Measurements from ENCODE around the gene ILK.

Gene ILK

DNA sequence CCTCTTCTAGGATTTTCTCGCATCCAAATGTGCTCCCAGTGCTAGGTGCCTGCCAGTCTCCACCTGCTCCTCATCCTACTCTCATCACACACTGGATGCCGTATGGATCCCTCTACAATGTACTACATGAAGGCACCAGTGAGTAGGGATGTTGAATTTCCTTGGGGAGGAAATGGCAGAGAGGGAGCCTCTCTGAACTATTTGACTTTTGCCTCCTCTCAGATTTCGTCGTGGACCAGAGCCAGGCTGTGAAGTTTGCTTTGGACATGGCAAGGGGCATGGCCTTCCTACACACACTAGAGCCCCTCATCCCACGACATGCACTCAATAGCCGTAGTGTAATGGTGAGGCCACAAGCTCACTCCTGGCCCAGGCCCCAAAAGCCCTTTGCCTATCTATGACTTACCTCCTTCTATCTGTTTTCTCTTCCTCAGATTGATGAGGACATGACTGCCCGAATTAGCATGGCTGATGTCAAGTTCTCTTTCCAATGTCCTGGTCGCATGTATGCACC lies 6.0 kb downstream of the ILK start:
- Histone ChIP-seq H3K27ac (replicated peaks) (no peak overlapping the region), H3K27me3 (ENCODE audit: insufficient read depth, poor library complexity, severe bottlenecking) (no peaks in the 10 kb centered on the region), H3K4me3 (replicated peaks; ENCODE audit: insufficient read depth, low read length) (no peak overlapping the region)
- TF ChIP-seq, protein P1, sequence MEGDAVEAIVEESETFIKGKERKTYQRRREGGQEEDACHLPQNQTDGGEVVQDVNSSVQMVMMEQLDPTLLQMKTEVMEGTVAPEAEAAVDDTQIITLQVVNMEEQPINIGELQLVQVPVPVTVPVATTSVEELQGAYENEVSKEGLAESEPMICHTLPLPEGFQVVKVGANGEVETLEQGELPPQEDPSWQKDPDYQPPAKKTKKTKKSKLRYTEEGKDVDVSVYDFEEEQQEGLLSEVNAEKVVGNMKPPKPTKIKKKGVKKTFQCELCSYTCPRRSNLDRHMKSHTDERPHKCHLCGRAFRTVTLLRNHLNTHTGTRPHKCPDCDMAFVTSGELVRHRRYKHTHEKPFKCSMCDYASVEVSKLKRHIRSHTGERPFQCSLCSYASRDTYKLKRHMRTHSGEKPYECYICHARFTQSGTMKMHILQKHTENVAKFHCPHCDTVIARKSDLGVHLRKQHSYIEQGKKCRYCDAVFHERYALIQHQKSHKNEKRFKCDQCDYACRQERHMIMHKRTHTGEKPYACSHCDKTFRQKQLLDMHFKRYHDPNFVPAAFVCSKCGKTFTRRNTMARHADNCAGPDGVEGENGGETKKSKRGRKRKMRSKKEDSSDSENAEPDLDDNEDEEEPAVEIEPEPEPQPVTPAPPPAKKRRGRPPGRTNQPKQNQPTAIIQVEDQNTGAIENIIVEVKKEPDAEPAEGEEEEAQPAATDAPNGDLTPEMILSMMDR (IDR thresholded peaks at IDR 0.05; ENCODE audit: insufficient read depth, low read length), result no peak
- TF ChIP-seq POLR2AphosphoS5 (IDR thresholded peaks at IDR 0.05; ENCODE audit: low read depth) (no peak), GABPA (IDR thresholded peaks at IDR 0.05; ENCODE audit: low read depth) (no peak), SPI1 (IDR thresholded peaks at IDR 0.05; ENCODE audit: borderline replicate concordance, low read depth) (no peak)
- TF ChIP-seq, protein P2, sequence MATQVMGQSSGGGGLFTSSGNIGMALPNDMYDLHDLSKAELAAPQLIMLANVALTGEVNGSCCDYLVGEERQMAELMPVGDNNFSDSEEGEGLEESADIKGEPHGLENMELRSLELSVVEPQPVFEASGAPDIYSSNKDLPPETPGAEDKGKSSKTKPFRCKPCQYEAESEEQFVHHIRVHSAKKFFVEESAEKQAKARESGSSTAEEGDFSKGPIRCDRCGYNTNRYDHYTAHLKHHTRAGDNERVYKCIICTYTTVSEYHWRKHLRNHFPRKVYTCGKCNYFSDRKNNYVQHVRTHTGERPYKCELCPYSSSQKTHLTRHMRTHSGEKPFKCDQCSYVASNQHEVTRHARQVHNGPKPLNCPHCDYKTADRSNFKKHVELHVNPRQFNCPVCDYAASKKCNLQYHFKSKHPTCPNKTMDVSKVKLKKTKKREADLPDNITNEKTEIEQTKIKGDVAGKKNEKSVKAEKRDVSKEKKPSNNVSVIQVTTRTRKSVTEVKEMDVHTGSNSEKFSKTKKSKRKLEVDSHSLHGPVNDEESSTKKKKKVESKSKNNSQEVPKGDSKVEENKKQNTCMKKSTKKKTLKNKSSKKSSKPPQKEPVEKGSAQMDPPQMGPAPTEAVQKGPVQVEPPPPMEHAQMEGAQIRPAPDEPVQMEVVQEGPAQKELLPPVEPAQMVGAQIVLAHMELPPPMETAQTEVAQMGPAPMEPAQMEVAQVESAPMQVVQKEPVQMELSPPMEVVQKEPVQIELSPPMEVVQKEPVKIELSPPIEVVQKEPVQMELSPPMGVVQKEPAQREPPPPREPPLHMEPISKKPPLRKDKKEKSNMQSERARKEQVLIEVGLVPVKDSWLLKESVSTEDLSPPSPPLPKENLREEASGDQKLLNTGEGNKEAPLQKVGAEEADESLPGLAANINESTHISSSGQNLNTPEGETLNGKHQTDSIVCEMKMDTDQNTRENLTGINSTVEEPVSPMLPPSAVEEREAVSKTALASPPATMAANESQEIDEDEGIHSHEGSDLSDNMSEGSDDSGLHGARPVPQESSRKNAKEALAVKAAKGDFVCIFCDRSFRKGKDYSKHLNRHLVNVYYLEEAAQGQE (IDR thresholded peaks at IDR 0.05; ENCODE audit: insufficient replicate concordance, low read depth), result no peak
- DNase-seq (ENCODE audit: low read depth in 1 of 2, low spot score in 1 of 2), result no peak

DNA sequence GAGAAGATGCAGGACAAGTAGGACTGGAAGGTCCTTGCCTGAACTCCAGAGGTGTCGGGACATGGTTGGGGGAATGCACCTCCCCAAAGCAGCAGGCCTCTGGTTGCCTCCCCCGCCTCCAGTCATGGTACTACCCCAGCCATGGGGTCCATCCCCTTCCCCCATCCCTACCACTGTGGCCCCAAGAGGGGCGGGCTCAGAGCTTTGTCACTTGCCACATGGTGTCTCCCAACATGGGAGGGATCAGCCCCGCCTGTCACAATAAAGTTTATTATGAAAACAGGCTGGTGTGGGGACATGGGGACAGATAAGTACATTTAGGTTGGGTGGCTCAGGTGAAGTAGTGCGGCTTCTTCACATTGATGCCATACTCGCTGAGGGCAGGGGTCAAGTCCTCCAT lies 7.0 kb downstream of the ILK start:
- H3K27me3 ChIP-seq (ENCODE audit: insufficient read depth, poor library complexity, severe bottlenecking), result no peaks in the 10 kb centered on the region
- H3K27ac ChIP-seq (replicated peaks), result no peak overlapping the region
- no peak overlapping the region for H3K4me3 ChIP-seq (replicated peaks; ENCODE audit: insufficient read depth, low read length)
- TF ChIP-seq, protein P1 (IDR thresholded peaks at IDR 0.05; ENCODE audit: insufficient read depth, low read length), result no peak
- TF ChIP-seq, protein P2 (IDR thresholded peaks at IDR 0.05; ENCODE audit: insufficient replicate concordance, low read depth), result no peak
- TF ChIP-seq POLR2AphosphoS5 (IDR thresholded peaks at IDR 0.05; ENCODE audit: low read depth), result no peak; the same call in 1 of the 2 replicates
- no peak for TF ChIP-seq SPI1 (IDR thresholded peaks at IDR 0.05; ENCODE audit: borderline replicate concordance, low read depth)
- no peak for TF ChIP-seq GABPA (IDR thresholded peaks at IDR 0.05; ENCODE audit: low read depth)
- DNase-seq (ENCODE audit: low read depth in 1 of 2, low spot score in 1 of 2), result no peak

DNA sequence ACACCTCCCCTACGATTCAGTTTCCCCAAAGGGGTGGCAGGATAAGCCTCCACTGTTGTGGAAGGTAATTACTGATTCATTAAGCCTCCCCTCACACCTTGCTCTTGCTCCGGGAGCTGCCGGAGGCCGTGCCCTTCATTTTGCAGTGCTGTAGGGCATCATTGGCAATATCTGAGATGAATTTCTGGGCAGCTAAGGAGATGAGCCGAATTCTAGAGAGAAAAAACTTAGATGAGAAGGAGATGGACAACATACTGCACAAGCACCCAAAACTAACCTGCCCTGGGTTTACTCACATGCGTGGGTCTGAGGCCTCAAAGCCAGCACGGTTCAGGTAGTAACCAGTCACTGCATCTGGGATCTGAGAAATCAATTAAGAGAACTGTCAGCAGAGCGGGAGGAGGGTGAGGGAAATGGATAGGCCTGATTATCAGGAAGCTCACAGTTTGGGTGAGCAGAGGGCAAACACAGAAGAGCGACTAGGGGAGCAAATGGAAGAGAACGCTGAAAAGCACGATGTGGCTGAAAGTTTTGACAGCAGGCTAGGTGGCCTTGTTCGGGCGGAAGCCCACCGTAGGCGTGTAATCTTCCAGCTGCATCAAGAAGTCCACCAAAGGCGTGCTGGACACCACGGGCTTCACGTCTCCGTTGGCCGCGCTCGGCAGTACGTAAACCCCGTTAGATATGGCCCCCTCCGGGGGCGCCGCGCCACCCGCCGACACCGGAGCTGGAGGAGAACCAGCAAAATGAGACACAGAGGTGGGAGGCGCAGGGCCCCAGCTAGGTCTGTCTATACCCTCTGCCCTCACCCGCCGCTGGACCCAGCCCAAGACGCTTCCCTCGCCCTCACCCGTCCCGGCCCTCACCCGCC lies 7.8 kb downstream of the ILK start:
- no peaks in the 10 kb centered on the region for H3K27me3 ChIP-seq (ENCODE audit: insufficient read depth, poor library complexity, severe bottlenecking)
- DNase-seq (ENCODE audit: low read depth in 1 of 2, low spot score in 1 of 2), result peak in 1 of 2 experiments; percentile 21
- H3K27ac ChIP-seq (replicated peaks), result peak overlapping the region; percentile 82
- TF ChIP-seq SPI1 (IDR thresholded peaks at IDR 0.05; ENCODE audit: borderline replicate concordance, low read depth) (no peak), POLR2AphosphoS5 (IDR thresholded peaks at IDR 0.05; ENCODE audit: low read depth) (peak; percentile 12; the same call in 1 of the 2 replicates)
- H3K4me3 ChIP-seq (replicated peaks; ENCODE audit: insufficient read depth, low read length), result peak overlapping the region; percentile 79

DNA sequence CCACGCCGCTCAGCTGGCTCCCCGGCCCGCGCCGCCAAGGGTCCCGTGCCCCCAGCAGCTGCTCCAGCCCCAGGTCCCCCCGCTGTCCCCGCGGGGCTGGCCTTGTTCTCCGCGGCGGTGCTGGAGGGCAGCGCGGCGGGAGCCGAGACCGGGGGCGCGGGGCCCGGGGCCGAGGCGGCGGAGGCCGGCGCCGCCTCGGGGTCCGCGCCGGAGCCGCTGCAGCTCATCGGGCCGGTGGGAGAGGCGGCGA lies 8.3 kb downstream of the ILK start:
- Histone ChIP-seq H3K4me3 (replicated peaks; ENCODE audit: insufficient read depth, low read length) (peak overlapping the region; percentile 79), H3K27ac (replicated peaks) (peak overlapping the region; percentile 82), H3K27me3 (ENCODE audit: insufficient read depth, poor library complexity, severe bottlenecking) (no peaks in the 10 kb centered on the region)
- no peak for DNase-seq (ENCODE audit: low read depth in 1 of 2, low spot score in 1 of 2)
- TF ChIP-seq, protein P2 (IDR thresholded peaks at IDR 0.05; ENCODE audit: insufficient replicate concordance, low read depth), result no peak
- no peak for TF ChIP-seq POLR2AphosphoS5 (IDR thresholded peaks at IDR 0.05; ENCODE audit: low read depth)
- no peak for TF ChIP-seq GABPA (IDR thresholded peaks at IDR 0.05; ENCODE audit: low read depth)
- TF ChIP-seq, protein P1 (IDR thresholded peaks at IDR 0.05; ENCODE audit: insufficient read depth, low read length), result no peak
- TF ChIP-seq SPI1 (IDR thresholded peaks at IDR 0.05; ENCODE audit: borderline replicate concordance, low read depth), result no peak

Measured in HL-60 (cell line).